Stimulated activated CD4-positive, alpha-beta T cell treated with anti-CD3 and anti-CD28 coated beads, Interleukin-4, amount 100 ng/mL, for 1 hour (primary cell): ENCODE results near the gene SPOPL.
"Not testable (repeated sequence)": the region's sequence is repeated elsewhere in the genome, so short reads cannot be mapped to it uniquely, and the experiment has no call there.

Experiments used
- DNase-seq: peaks from one replicate; pipeline ENCODE4 v3.0.0-alpha.2; 2020

SPOPL gene

DNA sequence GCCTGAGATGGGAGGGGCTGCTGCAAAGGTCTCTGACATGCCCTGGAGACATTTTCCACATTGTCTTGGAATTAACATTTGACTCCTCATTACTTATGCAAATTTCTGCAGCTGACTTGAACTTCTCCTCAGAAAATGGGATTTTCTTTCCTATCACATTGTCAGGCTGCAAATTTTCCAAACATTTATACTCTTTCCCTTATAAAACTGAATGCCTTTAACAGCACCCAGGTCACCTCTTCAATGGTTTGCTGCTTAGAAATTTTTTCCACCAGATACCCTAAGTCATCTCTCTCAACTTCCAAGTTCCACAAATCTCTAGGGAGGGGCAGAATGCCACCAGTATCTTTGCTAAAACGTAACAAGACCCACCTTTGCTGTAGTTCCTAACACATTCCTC, 22.8 kb downstream of the SPOPL start:
- not testable (repeated sequence) for DNase-seq

DNA sequence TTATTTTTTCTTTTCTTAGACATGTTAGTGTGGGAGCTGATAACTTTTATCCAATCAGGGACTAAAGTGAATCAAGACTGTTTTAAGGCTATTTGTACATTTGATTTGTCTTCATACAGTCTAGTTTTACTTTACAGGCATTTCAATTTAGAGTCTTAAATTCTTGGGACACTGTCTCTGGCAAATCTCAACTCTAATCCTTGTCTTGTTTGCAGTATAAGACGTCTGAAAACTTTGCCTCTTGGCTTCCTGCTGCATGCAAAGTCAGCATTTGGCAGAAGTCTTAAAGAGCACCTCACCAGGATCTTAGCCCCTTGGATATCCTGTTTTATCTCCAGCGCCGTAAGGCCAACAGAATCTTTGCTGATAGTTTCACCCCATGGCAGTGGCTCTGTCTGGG, 30.3 kb downstream of the SPOPL start:
- DNase-seq: no peak

DNA sequence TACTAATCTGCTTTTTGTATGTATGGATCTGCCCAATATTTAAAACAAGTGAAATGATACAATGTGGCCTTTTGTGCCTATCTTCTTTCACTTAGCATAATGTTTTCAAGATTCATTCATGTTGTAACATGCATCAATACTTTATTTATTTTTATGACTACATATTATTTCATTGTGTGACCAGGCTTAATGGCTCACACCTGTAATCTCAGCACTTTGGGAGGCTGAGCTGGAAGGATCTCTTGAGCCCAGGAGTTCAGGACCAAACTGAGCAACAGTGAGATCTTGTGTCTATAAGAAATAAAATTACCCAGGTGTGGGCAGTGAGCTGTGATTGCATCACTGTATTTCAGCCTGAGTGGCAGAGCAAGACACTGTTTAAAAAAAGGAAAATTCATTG, 33.2 kb downstream of the SPOPL start:
- DNase-seq: no peak

DNA sequence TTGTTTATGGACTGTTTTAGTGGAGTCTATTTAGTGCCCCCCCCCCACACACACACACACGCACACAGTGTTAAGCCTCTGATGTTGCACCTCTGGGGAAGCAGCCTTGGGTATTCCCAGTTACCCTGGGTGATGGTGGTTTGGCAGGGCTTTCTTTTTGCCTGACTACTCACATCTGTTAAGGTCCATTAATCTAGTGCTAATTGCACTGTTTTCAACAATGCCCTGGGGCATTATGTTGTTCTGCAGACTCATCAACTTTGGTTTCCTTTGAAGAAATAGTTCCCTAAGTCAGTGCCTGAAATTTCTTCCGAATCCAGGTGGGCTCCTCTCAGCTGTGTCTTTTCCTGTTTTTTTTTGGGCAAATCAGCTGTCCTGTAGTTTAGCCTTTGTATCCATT, 34.7 kb downstream of the SPOPL start:
- no peak for DNase-seq

DNA sequence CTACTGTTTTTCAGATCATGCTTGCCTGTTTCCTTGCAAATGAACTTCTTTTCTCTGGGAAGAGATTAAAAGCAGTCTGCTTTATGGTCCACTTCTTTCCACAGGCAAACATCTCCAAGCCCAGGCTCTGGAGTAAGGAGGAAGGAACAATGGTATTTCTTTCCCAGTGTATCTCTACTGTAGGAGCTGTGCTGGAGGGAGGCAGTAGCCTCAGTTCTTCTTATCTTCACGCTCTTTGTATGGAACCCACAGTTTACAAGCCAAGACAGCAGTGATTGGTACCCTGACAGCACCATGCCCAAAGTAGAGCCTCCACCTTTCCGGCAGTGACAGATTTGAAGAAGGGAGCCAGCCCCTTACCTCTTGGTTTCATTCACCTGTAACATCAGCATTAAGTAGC, 35.2 kb downstream of the SPOPL start:
- DNase-seq: no peak

DNA sequence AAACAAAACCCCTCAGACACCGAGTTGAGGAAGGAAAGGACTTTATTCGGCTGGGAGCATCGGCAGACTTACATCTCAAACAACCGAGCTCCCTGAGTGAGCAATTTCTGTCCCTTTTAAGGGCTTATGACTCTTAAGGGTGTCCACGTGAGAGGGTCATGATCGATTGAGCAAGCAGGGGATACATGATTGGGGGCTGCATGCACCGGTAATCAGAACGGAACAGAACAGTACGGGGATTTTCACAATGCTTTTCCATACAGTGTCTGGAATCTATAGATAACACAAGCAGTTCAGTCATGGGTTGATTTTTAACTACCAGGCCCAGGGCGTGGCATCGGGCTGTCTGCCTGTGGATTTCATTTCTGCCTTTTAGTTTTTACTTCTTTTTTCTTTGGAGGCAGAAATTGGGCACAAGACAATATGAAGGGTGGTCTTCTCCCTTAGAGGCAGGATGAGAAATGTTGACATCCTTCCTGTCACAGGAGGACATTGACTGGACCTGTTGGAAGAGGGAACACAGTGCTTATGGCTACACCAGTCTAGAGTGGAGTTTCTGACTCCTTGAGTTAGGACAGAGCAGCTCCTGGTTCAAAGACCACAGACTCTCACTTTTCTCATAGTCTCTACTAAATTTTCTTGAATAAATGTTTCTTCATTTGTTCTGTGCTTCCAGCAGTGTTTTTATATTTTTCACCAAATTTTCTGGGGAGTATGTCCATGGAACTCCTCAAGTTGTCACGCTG, 35.8 kb downstream of the SPOPL start:
- DNase-seq: no peak

DNA sequence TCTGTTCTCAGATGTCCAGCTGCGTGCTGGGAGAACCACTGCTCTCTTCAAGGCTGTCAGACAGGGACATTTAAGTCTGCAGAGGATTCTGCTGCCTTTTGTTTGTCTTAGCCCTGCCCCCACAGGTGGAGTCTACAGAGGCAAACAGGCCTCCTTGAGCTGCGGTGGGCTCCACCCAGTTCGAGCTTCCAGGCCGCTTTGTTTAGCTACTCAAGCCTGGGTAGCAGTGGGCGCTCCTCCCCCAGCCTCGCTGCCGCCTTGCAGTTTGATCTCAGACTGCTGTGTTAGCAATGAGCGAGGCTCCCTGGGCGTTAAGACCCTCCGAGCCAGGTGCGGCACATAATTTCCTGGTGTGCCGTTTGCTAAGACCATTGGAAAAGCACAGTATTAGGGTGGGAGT, 42.6 kb downstream of the SPOPL start:
- DNase-seq: not testable (repeated sequence)

DNA sequence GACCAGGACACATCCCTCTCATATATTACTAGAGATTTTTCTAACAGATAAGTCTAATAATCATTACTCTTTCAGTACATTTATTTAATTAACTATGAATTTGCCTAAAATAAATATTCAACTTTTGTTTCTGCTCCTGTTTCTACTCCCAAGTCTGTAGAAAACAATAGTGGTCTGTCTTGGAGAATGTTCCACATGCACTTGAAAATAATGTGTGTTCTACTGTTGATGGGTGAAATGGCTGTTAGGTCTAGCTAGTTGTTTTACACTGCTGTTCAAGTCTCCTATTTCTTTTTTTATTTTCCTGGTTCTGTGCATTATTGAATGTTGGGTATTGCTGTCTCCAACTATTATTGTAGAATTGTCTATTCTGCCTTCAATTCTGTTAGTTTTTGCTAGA, 47.2 kb downstream of the SPOPL start:
- DNase-seq: no peak

DNA sequence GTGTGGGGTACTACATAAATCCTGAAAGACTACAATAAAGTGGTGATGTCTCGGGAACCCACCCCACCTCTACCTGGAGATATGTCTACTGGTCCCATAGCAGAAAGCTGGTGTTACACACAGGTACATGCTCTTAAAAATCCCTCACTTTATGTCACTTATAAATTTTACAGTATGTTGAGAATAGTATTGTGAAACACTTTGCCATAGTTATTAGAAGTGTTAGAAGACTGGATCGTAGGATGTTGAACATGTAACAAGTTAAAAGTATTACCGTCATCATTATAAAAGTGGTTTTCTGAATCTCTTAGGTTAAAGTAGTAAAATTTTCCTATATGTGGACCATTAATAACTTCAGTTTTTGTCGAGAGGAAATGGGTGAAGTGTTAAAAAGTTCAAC, 48.6 kb downstream of the SPOPL start:
- DNase-seq: no peak

DNA sequence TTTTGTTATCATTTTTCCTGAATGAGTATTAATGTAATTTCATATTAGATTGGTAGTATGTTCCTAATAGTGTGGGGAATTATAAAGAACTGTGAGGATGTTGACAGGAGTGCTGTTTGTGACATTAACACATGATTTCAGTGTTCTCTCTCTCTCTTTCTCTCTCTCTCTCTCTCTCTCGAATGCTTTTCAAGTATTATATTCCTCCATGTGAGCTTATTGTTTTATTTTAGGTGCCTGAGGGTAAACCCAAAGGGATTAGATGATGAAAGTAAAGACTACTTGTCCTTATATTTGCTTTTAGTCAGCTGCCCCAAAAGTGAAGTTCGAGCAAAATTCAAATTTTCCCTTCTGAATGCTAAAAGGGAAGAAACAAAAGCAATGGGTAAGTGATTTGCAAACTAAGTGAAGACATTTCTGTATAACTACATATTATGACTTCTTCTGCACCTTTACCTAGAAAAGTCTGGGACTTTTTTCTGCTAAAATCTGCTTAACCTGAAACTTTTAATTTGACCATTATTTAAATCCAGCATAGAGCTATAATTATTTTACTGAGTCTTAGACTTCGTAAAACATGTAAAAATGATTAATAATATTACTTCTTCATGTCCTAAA, 49.2 kb downstream of the SPOPL start:
- no peak for DNase-seq

DNA sequence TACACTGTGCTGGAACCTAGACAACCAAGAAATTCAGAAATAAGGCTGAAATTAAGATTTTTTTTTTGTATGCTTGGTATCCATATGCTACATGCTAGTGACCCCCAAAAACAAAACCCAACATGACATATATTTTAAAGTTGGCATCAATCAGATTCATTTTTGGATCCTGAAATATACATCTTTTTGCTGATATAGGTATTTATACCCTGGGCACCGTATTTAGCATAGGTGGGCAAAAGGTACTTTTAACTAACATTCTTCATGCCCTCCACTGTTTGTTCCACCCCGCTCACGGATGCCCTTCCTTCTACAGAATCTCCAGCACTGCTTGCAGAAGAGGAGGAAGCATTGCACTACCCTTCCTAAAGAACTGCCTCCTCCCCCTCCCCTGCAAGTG, 52.6 kb downstream of the SPOPL start:
- no peak for DNase-seq

DNA sequence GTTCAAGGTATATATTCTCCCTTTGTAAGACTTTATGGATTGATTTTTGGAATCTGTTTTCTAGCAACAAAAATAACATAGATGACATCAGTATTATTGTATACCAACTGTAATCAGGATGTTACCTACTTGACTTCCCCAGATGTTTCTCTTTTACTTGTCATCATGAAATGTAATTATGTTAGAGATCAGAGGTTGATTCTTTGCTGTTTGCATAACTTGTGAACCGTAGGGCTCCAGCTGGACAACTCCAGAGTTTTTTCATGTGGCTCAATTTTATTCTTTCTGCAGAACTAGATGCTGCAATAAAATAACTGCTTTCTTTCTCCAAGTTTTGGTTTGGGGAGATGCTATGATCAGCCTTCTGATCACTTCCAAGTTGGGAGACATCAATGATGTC, 58.1 kb downstream of the SPOPL start:
- no peak for DNase-seq

DNA sequence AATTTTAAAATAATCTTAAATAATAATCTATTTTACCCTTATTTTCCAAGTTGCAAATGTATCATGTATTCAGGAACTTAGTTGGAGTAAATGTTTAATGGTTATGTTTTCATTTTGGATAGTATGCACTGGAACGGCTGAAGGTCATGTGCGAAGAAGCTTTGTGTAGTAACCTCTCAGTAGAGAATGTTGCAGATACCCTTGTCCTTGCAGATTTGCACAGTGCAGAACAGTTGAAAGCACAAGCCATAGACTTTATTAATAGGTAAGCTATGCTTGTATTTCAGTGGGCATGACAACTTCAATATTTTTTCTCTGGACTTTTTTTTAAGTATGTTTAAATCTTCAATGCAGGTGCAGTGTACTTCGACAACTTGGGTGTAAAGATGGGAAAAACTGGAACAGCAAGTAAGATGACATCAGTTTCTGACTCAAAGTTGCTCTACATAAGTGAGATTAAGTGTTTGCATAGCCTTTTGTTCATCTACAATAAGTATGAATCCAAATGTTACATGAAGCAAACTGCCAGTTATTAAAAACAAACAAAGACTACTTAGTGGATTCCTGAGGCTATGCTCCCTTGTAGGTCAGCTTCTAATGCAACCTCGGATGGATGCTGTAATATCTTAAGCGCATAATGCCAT, 63.1 kb downstream of the SPOPL start:
- no peak for DNase-seq

DNA sequence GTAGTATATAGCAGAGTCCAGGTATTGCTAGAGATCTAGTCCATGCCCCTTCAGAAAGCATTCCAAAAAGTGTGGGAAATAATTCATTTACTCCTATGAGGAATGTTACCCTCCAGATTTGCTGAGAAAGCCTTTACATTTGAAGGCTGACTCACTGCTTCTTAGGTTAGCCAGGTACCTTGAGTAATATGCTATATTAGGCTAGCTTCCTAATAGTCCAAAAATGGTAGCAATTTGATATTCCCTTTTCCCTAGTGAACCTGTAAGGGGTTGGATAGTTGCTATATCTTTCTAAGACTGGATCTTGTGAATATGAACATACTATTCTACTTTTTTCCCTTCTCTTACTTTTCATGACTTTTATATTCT, 63.6 kb downstream of the SPOPL start:
- no peak for DNase-seq

DNA sequence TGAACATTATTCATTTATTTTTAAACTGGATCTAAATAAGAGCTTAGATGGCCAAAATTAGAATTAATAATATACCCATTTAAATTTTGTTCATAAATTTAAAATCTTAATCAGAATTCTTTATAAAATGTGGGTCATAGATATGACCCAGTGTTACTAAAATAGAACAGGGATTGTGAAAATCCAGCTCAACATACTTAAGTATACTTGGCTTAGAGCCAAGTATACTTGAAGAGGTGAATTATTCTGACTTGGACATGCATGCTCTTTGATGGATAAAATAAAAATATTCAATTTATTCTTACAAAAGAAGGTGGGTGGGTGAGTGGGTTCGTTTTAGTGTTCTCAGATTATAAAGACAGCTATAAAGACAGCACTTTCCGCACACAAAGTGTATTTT, 70.7 kb downstream of the SPOPL start:
- no peak for DNase-seq

DNA sequence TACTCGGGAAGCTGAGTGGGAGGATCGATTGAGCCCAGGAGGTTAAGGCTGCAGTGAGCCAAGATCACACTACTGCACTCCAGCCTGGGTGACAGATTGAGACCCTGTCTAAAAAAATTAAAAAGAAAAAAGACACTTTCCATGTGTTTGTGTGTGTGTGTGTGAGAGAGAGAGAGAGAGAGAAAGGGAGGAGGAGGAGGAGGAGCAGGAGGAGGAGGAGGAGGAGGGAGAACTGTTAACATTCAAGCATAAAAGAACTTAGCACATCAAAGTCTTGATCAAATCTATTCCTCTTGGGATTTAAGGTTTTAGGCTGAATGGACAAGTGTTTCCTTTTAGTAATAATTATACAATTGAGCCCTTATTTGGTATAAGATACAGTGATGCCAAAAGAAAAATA, 75.5 kb downstream of the SPOPL start:
- DNase-seq: no peak

DNA sequence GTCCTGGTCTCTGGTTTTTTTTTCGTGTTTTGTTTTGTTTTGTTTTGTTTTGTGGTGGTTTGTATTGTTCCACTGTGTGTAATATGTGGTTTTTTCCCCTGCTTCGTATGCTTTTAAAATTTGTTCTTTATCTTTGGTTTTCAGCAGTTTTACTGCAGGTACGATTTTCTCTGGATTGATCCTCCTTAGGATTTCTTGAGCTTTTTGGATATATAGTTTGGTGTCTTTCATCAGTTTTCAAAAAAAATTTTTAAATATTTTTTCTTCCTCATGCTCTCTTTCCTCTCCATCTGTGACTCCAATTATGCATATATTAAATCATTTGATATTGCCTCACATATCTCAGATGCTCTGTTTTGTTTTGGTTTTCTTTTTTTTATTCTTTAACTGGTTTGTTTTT, 78.0 kb downstream of the SPOPL start:
- no peak for DNase-seq

DNA sequence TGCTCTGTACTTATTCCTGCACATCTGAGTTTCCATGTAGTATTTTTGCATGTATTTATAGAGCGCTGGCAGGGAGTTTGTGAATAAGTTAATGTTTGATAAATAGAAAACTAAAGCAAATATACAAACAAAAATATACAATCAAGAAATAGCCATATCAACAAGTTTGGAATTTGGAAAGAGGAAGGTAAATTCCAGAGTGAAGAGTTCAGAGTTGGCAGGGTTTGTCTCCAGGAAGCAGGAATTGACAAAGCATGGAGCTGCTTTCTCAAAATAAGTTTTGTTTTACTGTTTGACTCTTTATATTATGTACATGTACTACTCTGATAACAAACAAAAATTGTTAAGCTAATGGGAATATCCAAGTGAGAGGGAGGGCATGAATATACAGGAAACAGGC, 80.3 kb downstream of the SPOPL start:
- DNase-seq: no peak

DNA sequence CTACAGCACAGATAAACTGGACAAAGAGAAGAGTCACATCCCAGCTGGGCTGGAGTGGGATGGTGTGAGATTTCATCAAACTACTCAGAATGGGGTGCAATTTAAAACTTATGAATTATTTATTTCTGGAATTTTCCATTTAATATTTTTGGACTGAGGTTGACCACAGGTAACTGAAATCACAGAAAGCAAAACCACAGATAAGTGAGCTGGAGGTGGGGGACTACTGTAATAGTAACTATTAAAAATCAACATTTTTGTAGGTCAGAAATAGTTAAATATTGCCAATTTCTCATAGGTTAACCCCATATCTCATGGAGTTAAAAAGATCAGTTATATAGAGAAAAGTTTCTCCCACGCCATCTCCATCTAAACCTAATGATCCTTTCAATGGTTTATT, 88.1 kb downstream of the SPOPL start:
- DNase-seq: no peak

DNA sequence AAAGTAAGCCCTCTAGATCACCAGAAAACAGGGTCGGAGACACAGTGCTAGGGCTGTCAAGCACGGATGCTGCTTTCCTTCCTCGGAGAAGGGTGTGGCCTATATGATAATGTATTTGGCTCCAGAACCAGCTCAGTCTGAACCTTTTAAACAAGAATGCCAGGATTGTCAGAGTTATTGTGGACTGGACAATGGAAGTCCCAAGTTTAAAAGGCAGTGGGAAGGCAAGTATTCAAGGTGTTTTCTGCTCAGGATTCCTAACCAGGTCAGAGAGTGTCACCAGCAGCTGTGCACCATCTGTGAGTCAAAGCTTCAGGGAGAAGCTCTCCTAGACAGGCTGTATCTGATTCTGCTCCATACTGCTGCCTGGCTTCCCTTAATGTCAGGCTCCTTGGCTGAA, 94.8 kb downstream of the SPOPL start:
- DNase-seq: no peak

DNA sequence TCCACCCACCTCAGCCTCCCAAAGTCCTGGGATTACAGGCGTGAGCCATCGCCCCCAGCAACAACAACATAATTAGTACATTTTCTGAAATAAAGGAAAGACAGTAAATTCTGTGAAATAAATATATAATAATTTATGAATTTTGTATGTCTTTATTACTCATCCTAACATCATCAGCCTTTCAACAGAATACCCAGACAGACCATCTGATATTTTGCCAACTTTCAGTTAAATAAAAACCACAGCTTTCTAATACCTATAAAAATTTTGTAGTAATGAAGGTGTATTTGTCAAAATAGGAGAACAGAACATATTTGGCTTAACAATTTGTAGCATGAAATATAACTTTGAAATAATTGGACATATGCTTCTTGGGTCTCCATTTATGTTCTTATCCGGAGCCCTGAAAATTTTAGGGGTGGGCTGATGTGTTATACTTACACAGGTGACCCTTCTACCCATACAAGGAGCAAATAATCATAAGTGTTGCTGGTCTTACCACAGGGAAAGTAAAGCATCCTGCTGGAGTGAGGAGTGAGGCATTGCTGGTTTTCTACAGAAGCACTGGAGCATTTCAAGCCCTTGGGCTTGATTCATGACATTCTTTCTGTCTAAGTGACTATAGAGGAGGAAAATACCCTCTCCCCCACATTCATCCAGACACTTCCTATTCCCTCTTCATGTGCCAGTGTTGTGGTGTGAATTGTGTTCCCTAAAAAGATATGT, 99.3 kb downstream of the SPOPL start:
- no peak for DNase-seq

DNA sequence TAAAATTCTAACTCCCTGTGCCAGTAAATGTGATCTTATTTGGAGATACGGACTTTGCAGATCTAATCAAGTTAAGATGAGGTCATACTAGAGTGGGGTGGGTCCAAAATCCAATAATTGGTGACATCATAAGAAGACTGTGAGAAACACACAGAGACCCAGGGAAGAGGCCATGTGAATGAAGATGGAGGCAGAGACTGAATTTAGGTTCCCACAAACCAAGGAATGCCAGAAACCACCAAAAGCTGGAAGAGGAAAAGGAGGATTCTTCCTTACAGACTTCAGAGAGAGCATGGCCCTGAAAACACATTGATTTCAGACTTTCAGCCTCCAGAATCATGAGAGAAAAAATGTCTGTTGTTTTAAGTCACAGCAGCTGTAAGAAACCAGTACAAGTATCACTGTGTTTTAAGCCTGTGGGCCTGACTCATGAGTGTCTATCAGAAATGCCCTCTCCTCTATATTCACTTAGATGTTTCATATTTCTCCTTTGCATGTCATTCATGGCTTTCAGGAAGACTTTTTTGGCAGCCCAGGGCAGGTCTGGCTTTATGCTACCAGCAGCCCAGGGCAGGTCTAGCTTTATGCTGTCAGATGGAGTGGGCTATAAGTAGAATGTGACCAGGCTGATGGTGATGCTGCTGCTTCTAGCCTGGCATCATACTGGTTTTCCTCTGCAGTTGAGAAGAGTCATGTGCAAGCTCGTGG, 100.0 kb downstream of the SPOPL start:
- DNase-seq: no peak

DNA sequence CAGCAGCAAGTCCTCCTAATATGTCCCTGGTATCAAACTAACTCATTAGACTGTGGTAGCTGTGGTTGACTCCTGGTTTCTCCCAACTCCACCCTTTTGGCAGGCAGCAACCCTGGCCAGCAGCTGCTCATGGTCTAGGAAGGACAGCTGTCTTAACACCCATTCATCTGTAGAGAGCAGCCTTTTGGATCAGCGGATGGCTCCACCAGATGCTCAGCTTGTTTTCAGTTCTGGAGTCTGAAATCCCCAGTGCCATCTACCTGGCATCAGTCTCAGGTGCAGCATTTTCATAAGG, 100.5 kb downstream of the SPOPL start:
- DNase-seq: no peak

DNA sequence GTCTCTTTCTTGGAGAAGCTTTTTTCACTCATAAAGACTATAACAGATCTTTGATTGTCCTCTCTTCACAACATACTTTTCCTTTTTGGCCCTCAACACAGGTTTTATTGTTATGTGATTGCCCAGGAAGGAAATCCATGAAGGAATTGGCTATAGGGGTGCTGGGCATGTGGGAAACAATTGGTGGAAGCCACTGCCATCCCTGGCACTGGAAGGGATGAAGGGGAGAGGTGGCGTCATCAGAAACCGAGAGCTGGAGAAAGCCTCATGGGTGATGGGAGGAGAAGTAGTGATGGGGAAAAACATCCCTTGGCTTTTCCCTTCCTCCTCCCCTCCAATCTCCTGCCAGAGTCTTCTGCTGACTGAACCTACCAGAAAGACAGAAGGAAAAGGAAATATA, 106.2 kb downstream of the SPOPL start:
- DNase-seq: no peak
